GM18526 (cell line): ENCODE results near the gene TTC16.

Experiments
- POLR2A ChIP-seq: IDR thresholded peaks from 3 replicates; pipeline ENCODE4 v1.6.1; 2011; ENCODE audit not compliant: insufficient read length; ENCODE audit errors: extremely low read depth

TTC16 gene

DNA sequence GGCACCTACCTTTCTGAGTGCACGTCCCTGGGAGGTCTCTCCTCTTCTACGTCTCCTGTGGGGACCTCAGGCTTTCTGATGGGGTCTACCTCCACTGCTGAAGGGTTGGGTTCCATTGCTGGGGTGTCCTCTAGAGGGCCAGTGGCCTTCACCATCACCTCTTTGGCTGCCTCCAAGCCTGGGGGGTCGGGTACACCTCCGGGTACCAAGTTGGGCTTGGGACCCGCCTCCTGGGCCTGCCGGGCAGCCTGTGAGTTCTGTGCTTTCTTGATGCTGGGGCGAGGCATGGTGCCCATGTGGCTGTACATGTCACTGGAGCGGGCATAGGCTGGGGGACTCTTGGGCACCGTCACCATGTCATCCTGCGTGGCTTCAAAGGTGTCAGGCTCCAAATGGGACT lies 58.1 kb downstream of the TTC16 start:
- TF ChIP-seq POLR2A = no peak

DNA sequence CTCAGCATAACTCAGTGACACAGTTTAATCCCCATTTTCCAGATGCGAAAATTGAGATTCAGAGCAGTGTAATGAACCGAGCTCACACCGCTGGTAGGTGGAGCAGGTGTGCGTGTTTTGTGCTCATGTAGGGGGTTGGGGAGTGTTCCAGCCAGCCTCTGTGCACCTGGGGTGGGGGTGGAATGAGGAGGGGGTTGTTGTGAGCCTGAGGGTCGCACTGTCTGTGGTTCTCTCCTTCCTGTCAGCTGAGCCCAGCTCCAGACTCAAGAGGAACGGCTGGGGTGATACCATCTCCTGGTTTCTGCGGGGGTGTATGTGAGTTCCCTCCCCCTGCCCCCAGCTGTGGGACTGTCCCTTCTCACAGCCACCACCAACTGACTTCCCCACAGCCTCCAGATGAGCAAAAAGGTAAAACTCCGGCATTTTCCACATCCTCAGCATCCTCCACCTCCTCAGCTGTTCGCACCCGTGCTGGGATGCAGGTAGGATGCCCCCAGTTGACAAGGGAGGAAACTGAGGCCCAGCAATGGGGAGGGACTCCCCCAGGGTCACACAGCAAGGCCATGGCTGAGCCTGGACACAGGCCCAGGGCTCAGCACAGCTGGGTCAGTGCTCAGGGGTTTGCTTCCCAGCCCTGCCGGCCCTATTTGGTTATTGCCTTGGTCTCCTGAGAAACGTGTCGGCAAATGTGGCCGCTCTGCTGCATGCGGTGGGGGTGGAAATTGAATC lies 60.5 kb downstream of the TTC16 start:
- TF ChIP-seq POLR2A = no peak

DNA sequence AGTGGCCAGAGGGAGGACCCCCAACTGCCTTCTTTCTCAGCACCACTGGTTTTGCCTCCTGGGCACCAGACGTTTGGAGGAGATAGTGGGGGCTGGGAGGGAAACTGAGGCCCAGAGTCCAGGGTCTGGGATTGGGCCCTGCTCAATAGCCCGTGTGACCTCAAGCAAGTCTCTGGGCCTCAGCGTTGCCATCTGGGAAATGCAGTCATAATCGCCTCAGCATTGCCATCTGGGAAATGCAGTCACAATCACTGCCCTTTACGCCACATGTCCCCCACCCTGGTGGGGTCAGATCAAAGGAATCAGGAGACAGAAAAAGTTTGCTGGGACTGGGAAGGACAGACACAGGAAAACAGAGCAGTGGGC lies 61.0 kb downstream of the TTC16 start:
- no peak for TF ChIP-seq POLR2A

DNA sequence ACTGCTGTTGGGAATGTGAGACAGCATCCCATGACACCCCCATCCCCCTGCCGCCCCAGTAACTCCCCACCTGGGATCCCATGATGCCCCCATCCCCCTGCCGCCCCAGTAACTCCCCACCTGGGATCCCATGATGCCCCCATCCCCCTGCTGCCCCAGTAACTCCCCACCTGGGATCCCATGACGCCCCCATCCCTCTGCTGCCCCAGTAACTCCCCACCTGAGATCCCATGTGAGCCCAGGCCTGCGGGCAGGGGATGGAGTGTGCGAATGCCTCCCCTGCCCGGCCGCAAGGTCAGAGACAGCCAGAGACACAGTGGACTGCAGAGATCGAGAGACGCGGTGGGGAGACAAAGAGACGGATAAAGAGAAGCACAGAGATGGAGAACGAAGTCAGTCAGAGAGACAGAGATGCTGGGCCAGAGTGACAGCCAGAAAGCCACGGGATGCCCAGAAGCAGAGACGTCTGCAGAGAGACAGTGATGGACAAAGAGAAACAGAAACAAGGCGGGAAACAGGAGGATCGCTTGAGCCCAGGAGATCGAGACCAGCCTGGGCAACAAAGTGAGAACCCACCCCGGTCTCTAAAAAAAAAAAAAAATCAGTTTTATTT lies 61.6 kb downstream of the TTC16 start:
- no peak for TF ChIP-seq POLR2A

- peak; percentile 57 for TF ChIP-seq POLR2A
Observed at GRCh38 chr9:127778280-127779135, 62.6 kb downstream of the TTC16 start, which contains the start of gene SH2D3C. TSS of gene SH2D3C (minus strand) at chr9:127778666. CDS start at chr9:127778627, 39 bp downstream.

DNA sequence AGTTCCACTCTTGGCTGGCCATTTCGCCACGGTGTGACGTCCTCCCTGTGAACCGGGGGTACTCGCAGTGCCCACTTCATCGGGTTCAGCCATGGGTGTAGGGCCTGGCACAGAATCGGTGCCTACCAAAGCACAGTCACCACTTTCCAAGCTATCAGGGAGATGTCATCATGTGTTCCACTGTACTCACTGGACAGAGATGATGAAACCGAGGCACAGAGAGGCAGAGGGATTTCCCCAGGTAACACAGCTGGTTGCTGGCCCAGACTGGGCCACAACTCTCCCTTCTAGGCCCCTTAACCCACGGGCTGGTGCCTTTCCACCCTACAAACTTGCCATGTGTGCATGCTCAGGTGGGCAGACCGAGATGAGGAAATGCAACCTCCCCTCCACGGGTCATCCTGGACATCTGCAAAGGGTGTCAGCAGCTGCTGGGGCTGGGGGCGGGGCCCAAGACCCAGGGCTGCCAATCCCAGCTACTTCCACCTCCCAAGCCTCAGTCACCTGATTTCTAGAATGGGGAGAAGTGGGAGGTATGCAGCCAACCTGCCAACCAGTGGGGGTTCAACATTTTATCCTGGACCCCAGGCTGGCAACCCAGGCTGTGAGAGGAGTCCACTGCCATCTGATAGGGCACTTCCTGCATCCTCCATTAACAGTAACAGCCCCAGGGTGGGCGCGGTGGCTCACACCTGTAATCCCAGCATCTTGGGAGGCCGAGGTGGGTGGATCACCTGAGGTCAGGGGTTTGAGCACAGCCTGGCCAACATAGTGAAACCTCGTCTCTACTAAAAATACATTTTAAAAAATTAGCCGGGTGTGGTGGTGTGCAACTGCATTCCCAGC lies 63.5 kb downstream of the TTC16 start:
- TF ChIP-seq POLR2A = peak; percentile 45

- TF ChIP-seq POLR2A = no peak
Observed at GRCh38 chr9:127780126-127780885, 64.4 kb downstream of the TTC16 start.
